Measurements from ENCODE around the gene HPS5.
"Not testable (repeated sequence)": the region's sequence is repeated elsewhere in the genome, so short reads cannot be mapped to it uniquely, and the experiment has no call there.

HPS5 gene

GRCh38 chr11:18330921-18331320 is 9.0 kb upstream of the HPS5 start:
- peaks cover 52% of the 10 kb centered on the region for H3K4me1 Mint-ChIP-seq (ENCODE audit: low read depth)
- peak overlapping the region; percentile 71 for H3K27ac Mint-ChIP-seq
- peaks cover 16% of the 10 kb centered on the region for H3K36me3 Mint-ChIP-seq
- H3K9me3 Mint-ChIP-seq (ENCODE audit: low read depth): no peaks in the 10 kb centered on the region
- no peaks in the 10 kb centered on the region for H3K27me3 Mint-ChIP-seq
- H3K4me3 Mint-ChIP-seq: no peak overlapping the region

DNA sequence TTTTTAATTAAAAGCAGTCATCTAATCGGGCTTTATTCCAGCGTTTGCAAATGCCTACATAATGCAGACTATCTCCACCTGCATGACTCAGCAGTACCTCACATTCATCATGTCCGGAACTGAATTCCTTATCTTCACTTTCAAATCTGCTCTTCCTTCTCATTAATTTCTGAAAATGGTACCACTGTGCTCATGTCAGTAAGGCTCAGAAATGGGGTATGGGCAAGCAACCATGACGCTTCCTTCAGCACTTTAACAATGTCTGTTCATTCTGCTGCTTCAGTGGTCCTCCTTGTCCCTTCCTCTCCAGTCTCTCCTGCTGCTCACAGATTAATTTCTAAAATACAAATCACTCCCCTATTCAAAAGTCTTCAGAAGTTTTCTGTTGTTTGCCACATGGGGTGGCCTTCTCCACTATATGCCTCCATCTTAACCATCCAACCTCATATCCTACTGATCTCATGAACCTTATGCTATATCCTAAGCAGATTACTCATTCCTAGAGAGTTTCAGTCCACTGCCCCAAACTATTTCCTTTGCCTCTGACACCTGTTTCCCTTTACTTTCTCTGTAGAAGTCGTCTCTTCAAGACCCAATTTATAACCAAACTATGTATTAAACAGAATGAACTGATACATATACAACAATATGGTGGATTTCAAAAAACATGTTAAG is 7.4 kb upstream of the HPS5 start:
- Mint-ChIP-seq H3K27ac (peak overlapping the region; percentile 82), H3K27me3 (no peaks in the 10 kb centered on the region), H3K4me3 (peak overlapping the region; percentile 1), H3K9me3 (ENCODE audit: low read depth) (no peaks in the 10 kb centered on the region), H3K4me1 (ENCODE audit: low read depth) (peaks cover 68% of the 10 kb centered on the region), H3K36me3 (peaks cover 21% of the 10 kb centered on the region)

DNA sequence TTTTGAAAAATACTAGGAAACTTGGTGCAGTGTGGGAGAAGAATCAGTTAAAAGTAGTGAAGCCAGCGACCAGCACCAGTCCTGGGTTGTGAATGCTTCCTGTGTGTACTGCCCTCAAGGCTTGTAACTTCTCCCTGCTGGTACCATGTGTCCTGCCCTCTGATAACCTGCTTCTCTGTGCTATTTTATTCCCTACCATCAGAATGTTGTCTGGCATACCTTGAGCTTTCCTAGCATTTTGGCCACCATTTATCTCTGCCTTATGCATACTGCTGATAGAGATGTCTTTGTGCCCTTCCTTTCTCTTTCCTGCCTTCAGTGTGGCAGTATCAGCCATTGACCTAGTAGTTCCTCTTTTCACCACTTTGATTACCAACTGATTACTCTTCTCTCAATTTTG is 2.4 kb upstream of the HPS5 start:
- Mint-ChIP-seq H3K4me1 (ENCODE audit: low read depth) (peaks cover 76% of the 10 kb centered on the region), H3K27ac (peak overlapping the region; percentile 99), H3K27me3 (no peaks in the 10 kb centered on the region), H3K36me3 (peaks cover 13% of the 10 kb centered on the region), H3K9me3 (ENCODE audit: low read depth) (no peaks in the 10 kb centered on the region), H3K4me3 (peak overlapping the region; percentile 94)

DNA sequence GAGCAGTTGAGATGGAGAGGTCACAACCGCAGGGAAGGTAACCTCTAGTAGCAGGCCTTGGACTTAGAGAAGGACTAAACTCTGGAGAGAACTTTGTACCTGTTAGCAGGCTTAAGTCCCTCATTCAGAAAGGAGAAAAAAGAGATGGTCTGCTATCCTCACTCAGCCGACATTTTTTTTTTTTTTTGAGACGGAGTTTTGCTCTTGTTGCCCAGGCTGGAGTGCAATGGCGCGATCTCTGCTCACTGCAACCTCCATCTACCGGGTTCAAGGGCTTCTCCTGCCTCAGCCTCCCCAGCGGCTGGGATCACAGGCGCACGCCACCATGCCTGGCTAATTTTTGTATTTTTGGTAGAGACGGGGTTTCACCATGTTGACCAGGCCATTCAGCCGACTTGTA is 1.9 kb upstream of the HPS5 start:
- H3K27ac Mint-ChIP-seq: peak overlapping the region; percentile 99

GRCh38 chr11:18322818-18323570 is 1.1 kb upstream of the HPS5 start:
- H3K9me3 Mint-ChIP-seq (ENCODE audit: low read depth): no peaks in the 10 kb centered on the region
- peak overlapping the region; percentile 94 for H3K4me3 Mint-ChIP-seq
- no peaks in the 10 kb centered on the region for H3K27me3 Mint-ChIP-seq
- peak overlapping the region; percentile 99 for H3K27ac Mint-ChIP-seq
- peaks cover 11% of the 10 kb centered on the region for H3K36me3 Mint-ChIP-seq
- H3K4me1 Mint-ChIP-seq (ENCODE audit: low read depth): peaks cover 79% of the 10 kb centered on the region

More for the DNA sequence above, 1.9 kb upstream of the HPS5 start:
- peaks cover 76% of the 10 kb centered on the region for H3K4me1 Mint-ChIP-seq (ENCODE audit: low read depth)
- H3K36me3 Mint-ChIP-seq; H3K27me3 Mint-ChIP-seq; H3K9me3 Mint-ChIP-seq (ENCODE audit: low read depth): not testable (repeated sequence)
- peak overlapping the region; percentile 94 for H3K4me3 Mint-ChIP-seq

DNA sequence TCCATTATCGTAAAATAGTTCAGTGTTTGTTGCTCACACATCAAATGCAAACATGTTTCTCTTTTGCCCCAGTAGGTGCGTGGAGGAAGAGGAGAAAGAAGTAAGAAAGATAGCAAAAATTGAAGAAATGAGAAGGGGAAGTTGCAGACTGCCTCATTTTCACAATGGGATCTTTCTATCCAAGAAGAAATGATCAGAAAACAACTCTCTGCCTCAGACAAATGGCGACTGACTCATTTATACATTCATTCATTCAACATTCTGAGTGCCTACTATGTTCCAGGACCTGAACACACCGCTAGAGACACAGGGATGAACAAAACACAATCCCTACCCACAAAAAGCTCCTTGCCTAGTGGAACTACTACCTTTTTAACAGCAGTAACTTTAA is 367 bp downstream of the HPS5 start:
- no peaks in the 10 kb centered on the region for H3K9me3 Mint-ChIP-seq (ENCODE audit: low read depth)
- no peaks in the 10 kb centered on the region for H3K27me3 Mint-ChIP-seq
- H3K4me3 Mint-ChIP-seq: peak overlapping the region; percentile 94
- peak overlapping the region; percentile 99 for H3K27ac Mint-ChIP-seq
- H3K36me3 Mint-ChIP-seq: peaks cover 10% of the 10 kb centered on the region
- peaks cover 77% of the 10 kb centered on the region for H3K4me1 Mint-ChIP-seq (ENCODE audit: low read depth)

DNA sequence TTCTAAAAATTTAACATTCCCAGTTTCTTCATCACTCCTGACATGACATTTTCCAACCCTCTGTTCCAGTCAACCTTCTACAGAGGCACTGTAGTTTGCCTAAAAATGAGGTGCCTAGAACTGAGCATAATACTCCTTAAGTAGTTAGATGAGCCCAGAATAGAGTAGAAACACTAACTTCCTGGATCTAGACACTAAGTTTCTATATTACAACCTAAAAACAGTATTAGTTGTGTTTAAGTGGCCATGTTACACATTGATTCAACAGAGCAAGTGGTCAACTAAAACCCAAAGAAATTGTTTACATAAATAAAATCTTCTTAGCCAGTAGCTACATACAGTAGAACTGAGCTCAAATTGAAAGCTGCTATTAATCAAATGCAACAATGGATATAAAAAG is 1.3 kb downstream of the HPS5 start:
- Mint-ChIP-seq H3K4me1 (ENCODE audit: low read depth) (peaks cover 74% of the 10 kb centered on the region), H3K27me3 (no peaks in the 10 kb centered on the region), H3K9me3 (ENCODE audit: low read depth) (no peaks in the 10 kb centered on the region), H3K4me3 (peak overlapping the region; percentile 78), H3K27ac (no peak overlapping the region), H3K36me3 (peaks cover 8% of the 10 kb centered on the region)

DNA sequence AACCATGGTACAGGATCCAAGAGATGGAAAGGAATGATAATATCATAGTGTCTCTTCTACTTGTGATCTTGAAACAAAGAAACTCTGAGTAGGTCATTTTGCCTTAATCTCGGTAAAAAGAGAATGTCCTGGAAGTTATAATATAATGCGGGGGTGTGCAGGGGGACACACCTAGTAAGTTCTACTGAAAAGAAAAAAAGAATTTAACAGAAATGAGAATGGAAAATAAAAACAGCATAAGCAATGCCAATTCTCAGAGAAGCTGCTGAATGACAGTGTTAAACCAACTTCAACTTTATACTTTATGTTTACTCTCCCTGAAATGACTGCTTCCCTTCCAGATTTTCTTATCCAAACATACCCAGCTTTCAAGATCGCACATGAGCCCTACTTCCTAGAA is 2.0 kb downstream of the HPS5 start:
- peak overlapping the region; percentile 78 for H3K4me3 Mint-ChIP-seq
- H3K27ac Mint-ChIP-seq: peak overlapping the region; percentile 3
- no peaks in the 10 kb centered on the region for H3K9me3 Mint-ChIP-seq (ENCODE audit: low read depth)
- H3K4me1 Mint-ChIP-seq (ENCODE audit: low read depth): peaks cover 67% of the 10 kb centered on the region
- H3K27me3 Mint-ChIP-seq: no peaks in the 10 kb centered on the region
- peaks cover 6% of the 10 kb centered on the region for H3K36me3 Mint-ChIP-seq

- H3K27ac Mint-ChIP-seq: no peak overlapping the region
- H3K27me3 Mint-ChIP-seq: no peaks in the 10 kb centered on the region
- H3K9me3 Mint-ChIP-seq (ENCODE audit: low read depth): no peaks in the 10 kb centered on the region
- H3K4me3 Mint-ChIP-seq: no peak overlapping the region
- peaks cover 3% of the 10 kb centered on the region for H3K36me3 Mint-ChIP-seq
- H3K4me1 Mint-ChIP-seq (ENCODE audit: low read depth): peaks cover 48% of the 10 kb centered on the region
These were observed 4.4 kb downstream of the HPS5 start for GRCh38 chr11:18317551-18317950.

DNA sequence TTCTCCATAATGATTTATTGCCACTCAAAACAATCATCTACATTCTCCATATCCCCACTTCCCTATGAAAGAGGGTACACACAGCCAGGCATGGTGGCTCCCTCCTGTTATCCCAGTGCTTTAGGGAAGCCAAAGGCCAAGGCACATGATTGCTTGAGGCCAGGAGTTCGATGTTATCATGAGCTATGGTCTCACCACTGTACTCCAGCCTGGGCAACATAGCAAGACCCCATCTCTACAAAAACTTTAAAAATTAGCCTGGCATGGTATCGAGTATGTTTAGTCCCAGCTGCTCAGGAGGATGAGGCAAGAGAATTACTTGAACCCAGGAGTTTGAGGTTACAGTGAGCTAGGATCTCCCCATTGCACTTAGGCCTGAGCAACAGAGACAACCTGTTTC is 6.0 kb downstream of the HPS5 start:
- Mint-ChIP-seq H3K27me3 (no peaks in the 10 kb centered on the region), H3K36me3 (peaks cover 5% of the 10 kb centered on the region), H3K9me3 (ENCODE audit: low read depth) (no peaks in the 10 kb centered on the region), H3K4me1 (ENCODE audit: low read depth) (peaks cover 37% of the 10 kb centered on the region), H3K4me3 (no peak overlapping the region), H3K27ac (no peak overlapping the region)

DNA sequence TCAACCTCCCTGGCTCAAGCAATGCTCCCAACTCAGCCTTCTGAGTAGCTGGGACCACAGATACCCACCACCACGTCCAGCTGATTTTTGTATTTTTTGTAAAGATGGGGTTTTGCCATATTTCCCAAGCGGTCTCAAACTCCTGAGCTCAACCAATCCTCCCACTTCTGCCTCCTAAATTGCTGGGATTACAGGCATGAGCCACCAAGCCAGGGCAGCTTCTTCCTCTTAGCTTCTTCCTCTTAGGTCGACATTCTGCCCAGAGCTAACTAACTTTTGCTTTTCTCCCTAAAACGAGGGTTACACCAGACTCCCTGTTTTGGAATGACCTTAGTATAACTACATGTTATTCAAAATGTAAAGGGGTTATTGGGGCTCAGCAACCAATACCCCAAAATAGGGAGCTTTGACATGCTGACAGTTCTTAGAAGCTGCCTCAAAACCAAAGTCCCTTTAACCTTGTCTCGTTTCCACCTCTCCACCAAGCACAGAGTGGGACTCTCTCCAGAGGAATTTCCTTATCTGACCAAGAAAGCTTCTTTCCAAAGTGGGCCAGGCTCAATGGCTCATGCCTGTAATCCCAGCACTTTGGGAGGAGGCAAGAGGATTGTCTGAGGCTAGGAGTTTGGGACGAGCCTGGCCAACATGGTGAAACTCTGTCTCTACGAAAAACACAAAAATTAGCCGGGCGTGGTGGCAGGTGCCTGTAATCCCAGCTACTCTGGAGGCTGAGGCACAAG is 7.0 kb downstream of the HPS5 start:
- H3K27me3 Mint-ChIP-seq: no peaks in the 10 kb centered on the region
- H3K36me3 Mint-ChIP-seq: peaks cover 11% of the 10 kb centered on the region
- no peak overlapping the region for H3K4me3 Mint-ChIP-seq
- no peaks in the 10 kb centered on the region for H3K9me3 Mint-ChIP-seq (ENCODE audit: low read depth)
- peaks cover 28% of the 10 kb centered on the region for H3K4me1 Mint-ChIP-seq (ENCODE audit: low read depth)
- H3K27ac Mint-ChIP-seq: no peak overlapping the region

DNA sequence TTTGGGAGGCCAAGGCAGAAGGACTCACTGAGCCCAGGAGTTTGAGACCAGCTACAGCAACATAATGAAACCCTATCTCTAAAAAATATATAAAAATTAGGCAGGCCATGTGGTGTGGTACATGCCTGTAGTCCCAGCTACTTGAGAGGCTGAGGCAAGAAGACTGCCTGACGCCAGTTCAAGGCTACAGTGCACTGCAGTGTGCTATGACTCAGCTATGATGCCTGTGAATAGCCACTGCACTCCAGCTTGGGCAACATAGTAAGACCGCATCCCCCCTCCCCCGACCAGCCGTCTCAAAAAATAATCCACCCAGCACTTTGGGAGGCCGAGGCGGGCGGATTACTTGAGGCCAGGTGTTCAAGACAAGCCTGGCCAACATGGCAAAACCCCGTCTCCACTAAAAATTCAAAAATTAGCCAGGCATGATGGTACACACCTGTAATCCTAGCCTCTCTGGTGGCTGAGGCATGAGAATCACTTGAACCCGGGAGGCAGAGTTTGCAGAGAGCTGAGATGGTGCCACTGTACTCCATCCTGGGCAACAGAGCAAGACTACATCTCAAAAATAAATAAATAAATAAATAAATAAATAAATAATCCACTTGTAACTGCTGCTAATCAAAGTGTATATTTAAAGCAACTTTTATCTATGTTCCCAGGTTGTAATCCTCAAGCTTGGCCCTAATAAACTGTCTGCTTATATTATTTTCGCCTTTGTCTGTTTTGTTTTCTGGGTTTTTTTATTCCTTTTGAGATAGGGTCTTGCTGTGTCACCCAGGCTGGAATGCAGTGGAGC is 7.8 kb downstream of the HPS5 start:
- H3K4me1 Mint-ChIP-seq (ENCODE audit: low read depth): peaks cover 20% of the 10 kb centered on the region
- no peaks in the 10 kb centered on the region for H3K27me3 Mint-ChIP-seq
- no peak overlapping the region for H3K4me3 Mint-ChIP-seq
- no peak overlapping the region for H3K27ac Mint-ChIP-seq
- peaks cover 14% of the 10 kb centered on the region for H3K36me3 Mint-ChIP-seq
- no peaks in the 10 kb centered on the region for H3K9me3 Mint-ChIP-seq (ENCODE audit: low read depth)

DNA sequence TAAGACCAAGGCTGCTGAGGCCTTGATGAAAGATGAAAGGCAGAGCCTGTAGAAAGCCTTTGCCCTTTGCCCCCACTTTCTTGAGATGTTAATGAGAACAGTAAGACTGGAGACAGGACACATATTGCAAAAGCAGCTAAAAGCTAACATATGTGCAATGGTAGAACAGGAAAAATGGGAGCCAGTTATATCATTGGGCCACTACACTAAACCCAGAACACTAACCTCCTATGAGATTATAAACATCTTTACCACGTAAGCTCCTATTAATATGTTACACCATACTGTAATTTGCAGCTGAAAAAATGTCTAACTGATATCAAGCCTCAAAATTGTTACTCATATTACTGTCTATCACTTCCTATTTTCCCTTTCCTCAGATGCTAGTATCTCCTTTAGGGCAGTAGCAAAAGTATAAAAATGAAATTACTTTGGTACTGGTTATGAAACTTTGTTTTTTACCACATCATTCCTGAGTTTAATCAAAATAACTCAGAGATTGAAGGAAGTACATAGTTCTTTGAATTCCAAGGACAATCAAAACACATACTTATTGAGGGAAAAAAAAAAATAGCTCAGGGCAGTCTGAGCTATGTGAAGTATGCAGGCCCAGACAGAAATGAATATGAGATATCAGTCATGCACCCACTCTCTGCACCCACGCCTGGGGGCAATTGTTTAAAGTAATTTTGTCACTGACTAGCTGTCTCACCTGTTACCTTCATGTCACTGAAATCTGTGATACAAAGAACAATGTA is 9.1 kb downstream of the HPS5 start:
- no peaks in the 10 kb centered on the region for H3K9me3 Mint-ChIP-seq (ENCODE audit: low read depth)
- H3K36me3 Mint-ChIP-seq: peaks cover 15% of the 10 kb centered on the region
- H3K4me3 Mint-ChIP-seq: no peak overlapping the region
- H3K27me3 Mint-ChIP-seq: no peaks in the 10 kb centered on the region
- H3K27ac Mint-ChIP-seq: no peak overlapping the region
- peaks cover 8% of the 10 kb centered on the region for H3K4me1 Mint-ChIP-seq (ENCODE audit: low read depth)

GRCh38 chr11:18312012-18312411 is 9.9 kb downstream of the HPS5 start:
- Mint-ChIP-seq H3K4me1 (ENCODE audit: low read depth) (peaks cover 5% of the 10 kb centered on the region), H3K4me3 (no peak overlapping the region), H3K27me3 (no peaks in the 10 kb centered on the region), H3K9me3 (ENCODE audit: low read depth) (no peaks in the 10 kb centered on the region), H3K36me3 (peaks cover 15% of the 10 kb centered on the region), H3K27ac (no peak overlapping the region)
